ENCODE results near the gene CARS1.

The CARS1 gene

GRCh38 chr11:3007404-3008010 lies 49.7 kb downstream of the CARS1 start:
- FAIRE-seq: no peak

- no peak for FAIRE-seq
Observed at GRCh38 chr11:3006505-3007260, 50.5 kb downstream of the CARS1 start.

GRCh38 chr11:3004481-3004880 lies 52.7 kb downstream of the CARS1 start:
- no peak for FAIRE-seq

- no peak for FAIRE-seq
Observed at GRCh38 chr11:3003396-3004231, 53.6 kb downstream of the CARS1 start.

- no peak for FAIRE-seq
Observed at GRCh38 chr11:3002871-3003270, 54.4 kb downstream of the CARS1 start.

- FAIRE-seq: no peak
Observed at GRCh38 chr11:3002351-3002861, 54.8 kb downstream of the CARS1 start.

- no peak for FAIRE-seq
Observed at GRCh38 chr11:3001496-3001895, 55.7 kb downstream of the CARS1 start.

GRCh38 chr11:3000032-3000961 lies 56.9 kb downstream of the CARS1 start:
- no peak for FAIRE-seq

GRCh38 chr11:2999464-2999998 lies 57.7 kb downstream of the CARS1 start:
- no peak for FAIRE-seq

GRCh38 chr11:2998073-2998850 lies 59.0 kb downstream of the CARS1 start:
- FAIRE-seq: no peak

- no peak for FAIRE-seq
Observed at GRCh38 chr11:2997406-2997805, 59.8 kb downstream of the CARS1 start.

- FAIRE-seq: no peak
Observed at GRCh38 chr11:2996976-2997375, 60.2 kb downstream of the CARS1 start.

- FAIRE-seq: no peak
Observed at GRCh38 chr11:2995893-2996554, 61.2 kb downstream of the CARS1 start.

- no peak for FAIRE-seq
Observed at GRCh38 chr11:2995031-2995561, 62.1 kb downstream of the CARS1 start.

GRCh38 chr11:2994336-2994730 lies 62.9 kb downstream of the CARS1 start:
- no peak for FAIRE-seq

- FAIRE-seq: no peak
Observed at GRCh38 chr11:2992997-2993325, 64.3 kb downstream of the CARS1 start.

- no peak for FAIRE-seq
Observed at GRCh38 chr11:2992234-2992996, 64.8 kb downstream of the CARS1 start, which contains the start of gene NAP1L4. NAP1L4 (minus strand) TSS chr11:2992329; CDS start chr11:2979220, 13,109 bp downstream.

- no peak for FAIRE-seq
Observed at GRCh38 chr11:2991452-2992233, 65.6 kb downstream of the CARS1 start.
